Ascending aorta (tissue), 2 donors: ENCODE data around the gene ALOXE3. TPM values are rescaled to one million over a fixed set of nuclear protein-coding genes. Genes with fewer than 3 reads are reported as not detected.

Source experiments
- DNase-seq, 2 donors: peaks; one replicate each; pipeline ENCODE4 v3.0.0-alpha.2; 2019; ENCODE audit warnings: low spot score in 2 of 2
- H3K27ac ChIP-seq, 2 donors: fragments of 200-600 bp; sonication (generic); one replicate each; pipeline ENCODE4 v1.5.1; 2016 to 2017; ENCODE audit warnings: mild to moderate bottlenecking in 1 of 2
- H3K27me3 ChIP-seq: fragments of 200-600 bp; sonication (generic); one replicate; pipeline ENCODE4 v1.5.1; 2017
- H3K36me3 ChIP-seq, 2 donors: fragments of 200-600 bp; sonication (generic); one replicate each; pipeline ENCODE4 v1.5.1; 2016
- H3K4me1 ChIP-seq, 2 donors: fragments of 200-600 bp; sonication (generic); one replicate each; pipeline ENCODE4 v1.5.1; 2016 to 2017; ENCODE audit warnings: mild to moderate bottlenecking in 1 of 2
- H3K4me3 ChIP-seq, 2 donors: fragments of 200-600 bp; sonication (generic); one replicate each; pipeline ENCODE4 v1.5.1; 2016 to 2017; ENCODE audit warnings: mild to moderate bottlenecking in 1 of 2
- H3K9me3 ChIP-seq, 2 donors: fragments of 200-600 bp; sonication (generic); one replicate each; pipeline ENCODE4 v1.5.1; 2016
- CTCF ChIP-seq, 3 experiments: fragments of 200-600 bp in 2 of 3; fragments of 450-650 bp in 1 of 3; sonication (generic) in 2 of 3; IDR thresholded peaks; one replicate each; pipeline ENCODE4 v1.5.1; 2016 to 2019; ENCODE audit warnings: antibody characterized with exemption in 3 of 3, mild to moderate bottlenecking in 1 of 3, moderate library complexity in 1 of 3
- intact Hi-C: fragments of 100-400 bp; cut with DNase I; formaldehyde crosslinking; loops from one replicate; pipeline ENCODE4 v1.15.1; 2023
- total RNA-seq: library from RNA; depleted of rRNA; stranded (reverse); fragments of >200 nt; gene quantifications from one replicate; pipeline ENCODE4 v1.1.0, GENCODE V29; 2016

ALOXE3 gene
- total RNA-seq, 1 donor from 2014 or later, result not detected

GRCh38 chr17:8067806-8068205 is 50.5 kb downstream of the ALOXE3 start:
- no peaks in the 10 kb centered on the region for H3K9me3 ChIP-seq
- H3K36me3 ChIP-seq, result no peaks in the 10 kb centered on the region
- H3K4me3 ChIP-seq, result no peak overlapping the region
- no peak for DNase-seq
- intact Hi-C loops, result no loop called here
- H3K4me1 ChIP-seq, result peaks cover 1 to 6% of the 10 kb centered on the region in 2 donors
- peaks cover 7% of the 10 kb centered on the region for H3K27me3 ChIP-seq
- no peak for TF ChIP-seq CTCF (IDR thresholded peaks at IDR 0.05)
- H3K27ac ChIP-seq, result no peak overlapping the region

- H3K36me3 ChIP-seq, result no peaks in the 10 kb centered on the region
- H3K4me3 ChIP-seq, result no peak overlapping the region
- peaks cover 0 to 5% of the 10 kb centered on the region in 2 donors for H3K4me1 ChIP-seq
- DNase-seq, result no peak
- intact Hi-C loops, result no loop called here
- H3K9me3 ChIP-seq, result no peaks in the 10 kb centered on the region
- H3K27me3 ChIP-seq, result peaks cover 4% of the 10 kb centered on the region
- no peak for TF ChIP-seq CTCF (IDR thresholded peaks at IDR 0.05)
- no peak overlapping the region for H3K27ac ChIP-seq
These were observed 51.2 kb downstream of the ALOXE3 start for GRCh38 chr17:8066841-8067775.

- no peak overlapping the region for H3K27ac ChIP-seq
- no peak for TF ChIP-seq CTCF (IDR thresholded peaks at IDR 0.05)
- H3K4me3 ChIP-seq, result no peak overlapping the region
- intact Hi-C loops, result no loop called here
- H3K9me3 ChIP-seq, result no peaks in the 10 kb centered on the region
- no peaks in the 10 kb centered on the region for H3K36me3 ChIP-seq
- peaks cover 4% of the 10 kb centered on the region for H3K27me3 ChIP-seq
- H3K4me1 ChIP-seq, result peaks cover 0 to 5% of the 10 kb centered on the region in 2 donors
- no peak for DNase-seq
These were observed 53.7 kb downstream of the ALOXE3 start for GRCh38 chr17:8064561-8065019.

GRCh38 chr17:8063761-8064534 is 54.4 kb downstream of the ALOXE3 start:
- intact Hi-C loops, result no loop called here
- Histone ChIP-seq H3K4me1 (peaks cover 0 to 5% of the 10 kb centered on the region in 2 donors), H3K4me3 (no peak overlapping the region), H3K27me3 (peaks cover 8% of the 10 kb centered on the region), H3K27ac (no peak overlapping the region), H3K9me3 (no peaks in the 10 kb centered on the region), H3K36me3 (no peaks in the 10 kb centered on the region)
- DNase-seq, result no peak
- TF ChIP-seq CTCF (IDR thresholded peaks at IDR 0.05), result no peak

- intact Hi-C loops, result no loop called here
- Histone ChIP-seq H3K4me3 (peak overlapping the region; percentile 8 to 21), H3K27me3 (peaks cover 8% of the 10 kb centered on the region), H3K36me3 (no peaks in the 10 kb centered on the region), H3K9me3 (no peaks in the 10 kb centered on the region), H3K27ac (no peak overlapping the region), H3K4me1 (peaks cover 0 to 5% of the 10 kb centered on the region in 2 donors)
- DNase-seq, result no peak
- no peak for TF ChIP-seq CTCF (IDR thresholded peaks at IDR 0.05)
These were observed 55.4 kb downstream of the ALOXE3 start for GRCh38 chr17:8062807-8063483.
